Measurements from ENCODE around the gene PPIL3. TPM values are rescaled to one million over a fixed set of nuclear protein-coding genes. Genes with fewer than 3 reads are reported as not detected.

Gene PPIL3
- total RNA-seq, 1 donor from 2014 or later = 63.7 TPM

Small RNA genes lying within 50 kb of the gene (small RNA-seq; reads per million reads assigned to genes)
- gene RF00019 (not detected), gene RNA5SP115 (0.07 reads per million), gene RNU6-312P (not detected), gene RNU6-31P (not detected), gene RNU6-762P (not detected)

Other genes starting within 250 kb of the PPIL3 start
- 180 TPM for gene BZW1, start 77.2 kb downstream of the PPIL3 start, total RNA-seq
- 99.2 TPM for gene CLK1, start 24.4 kb downstream of the PPIL3 start, total RNA-seq
- gene NIF3L1, start 294 bp upstream of the PPIL3 start, total RNA-seq = 23.0 TPM
- 17.2 TPM for gene ORC2, start 74.6 kb upstream of the PPIL3 start, total RNA-seq
- 16.7 TPM for gene HYCC2, start 182.6 kb upstream of the PPIL3 start, total RNA-seq
- 87.7 TPM for gene NDUFB3, start 182.9 kb upstream of the PPIL3 start, total RNA-seq
- gene CFLAR, start 227.1 kb upstream of the PPIL3 start, total RNA-seq = 62.6 TPM